Neural cell (in vitro differentiated cells): ENCODE measurements around the gene RELA.

ENCODE experiments used
- CTCF ChIP-seq: fragments of 450-650 bp; IDR thresholded peaks from 2 replicates; pipeline ENCODE4 v1.5.1; 2014; ENCODE audit warnings: antibody characterized with exemption, mild to moderate bottlenecking, moderate library complexity; ENCODE audit not compliant: poor library complexity, severe bottlenecking
- EP300 ChIP-seq: fragments of 450-650 bp; conservative IDR thresholded peaks from 2 replicates; pipeline ENCODE4 v1.6.1; 2014; ENCODE audit warnings: antibody characterized with exemption, mild to moderate bottlenecking, moderate library complexity; ENCODE audit not compliant: poor library complexity, severe bottlenecking
- TAF1 ChIP-seq: IDR thresholded peaks from 2 replicates; pipeline ENCODE4 v1.6.1; 2012; ENCODE audit warnings: low read depth

- TF ChIP-seq CTCF (no peak), TAF1 (no peak), EP300 (no peak)
Observed at GRCh38 chr11:65636108-65637031, 26.3 kb downstream of the RELA start.
